Breast epithelium (tissue), 4 donors: Measurements from ENCODE around the gene EPS8L3. TPM values are rescaled to one million over a fixed set of nuclear protein-coding genes. Genes with fewer than 3 reads are reported as not detected.
"Not testable (repeated sequence)": the region's sequence is repeated elsewhere in the genome, so short reads cannot be mapped to it uniquely, and the experiment has no call there.

Experiments used
- DNase-seq, 2 donors: peaks; one replicate each; pipeline ENCODE4 v3.0.0-alpha.2; 2019; ENCODE audit warnings: low spot score in 2 of 2
- H3K27ac ChIP-seq, 2 donors: fragments of 200-600 bp; sonication (generic) in 1 of 2; one replicate each; pipeline ENCODE4 v1.5.1; 2016 to 2019; ENCODE audit warnings: mild to moderate bottlenecking in 1 of 2
- H3K27me3 ChIP-seq, 2 donors: fragments of 200-600 bp; sonication (generic) in 1 of 2; one replicate each; pipeline versions ENCODE4 v1.5.1 to v1.6.0; 2017 to 2019; ENCODE audit warnings: control low read depth in 1 of 2, mild to moderate bottlenecking in 1 of 2
- H3K36me3 ChIP-seq: fragments of 200-600 bp; one replicate; pipeline ENCODE4 v1.5.1; 2019
- H3K4me1 ChIP-seq, 2 donors: fragments of 200-600 bp; sonication (generic); one replicate each; pipeline ENCODE4 v1.5.1; 2016 to 2019; ENCODE audit warnings: control low read depth in 1 of 2
- H3K4me3 ChIP-seq, 3 donors: fragments of 200-600 bp; sonication (generic); 1 replicate in 2 of 3; 2 replicates in 1 of 3; pipeline ENCODE4 v1.5.1; 2016 to 2019; ENCODE audit warnings: mild to moderate bottlenecking in 3 of 3, moderate library complexity in 2 of 3
- H3K9me3 ChIP-seq, 2 donors: fragments of 200-600 bp; sonication (generic) in 1 of 2; one replicate each; pipeline ENCODE4 v1.5.1; 2016 to 2019; ENCODE audit warnings: control low read depth in 1 of 2
- POLR2A ChIP-seq: fragments of 450-650 bp; IDR thresholded peaks from one replicate; pipeline ENCODE4 v1.6.1; 2016; ENCODE audit warnings: antibody characterized with exemption, mild to moderate bottlenecking, moderate library complexity
- POLR2AphosphoS5 ChIP-seq, 3 donors: sonication (generic); formaldehyde crosslinking; IDR thresholded peaks; one replicate each; pipeline ENCODE4 v1.6.1; 2017; ENCODE audit warnings: antibody characterized with exemption in 3 of 3
- intact Hi-C: fragments of 100-400 bp; cut with DNase I; formaldehyde crosslinking; loops from one replicate; pipeline ENCODE4 v1.15.1; 2023; ENCODE audit warnings: low total_unique reads
- total RNA-seq, 3 donors: library from RNA; depleted of rRNA; stranded (reverse); fragments of >200 nt; gene quantifications; one replicate each; pipeline ENCODE4 v1.1.0, GENCODE V29; 2016
- TF ChIP-seq, protein P1 (sequence below), 3 donors: fragments of 450-650 bp; IDR thresholded peaks; one replicate each; pipeline ENCODE4 v1.5.1; 2016 to 2017; ENCODE audit warnings: antibody characterized with exemption in 3 of 3, mild to moderate bottlenecking in 3 of 3, moderate library complexity in 3 of 3

EPS8L3 gene
- total RNA-seq, 3 donors from 2014 or later = 3.6 TPM; not detected in 2

GRCh38 chr1:109751531-109752260 lies 12.0 kb downstream of the EPS8L3 start:
- H3K9me3 ChIP-seq = no peaks in the 10 kb centered on the region
- no peak overlapping the region for H3K4me3 ChIP-seq
- DNase-seq = no peak
- no peaks in the 10 kb centered on the region for H3K27me3 ChIP-seq
- TF ChIP-seq POLR2A = no peak
- TF ChIP-seq, protein P1, sequence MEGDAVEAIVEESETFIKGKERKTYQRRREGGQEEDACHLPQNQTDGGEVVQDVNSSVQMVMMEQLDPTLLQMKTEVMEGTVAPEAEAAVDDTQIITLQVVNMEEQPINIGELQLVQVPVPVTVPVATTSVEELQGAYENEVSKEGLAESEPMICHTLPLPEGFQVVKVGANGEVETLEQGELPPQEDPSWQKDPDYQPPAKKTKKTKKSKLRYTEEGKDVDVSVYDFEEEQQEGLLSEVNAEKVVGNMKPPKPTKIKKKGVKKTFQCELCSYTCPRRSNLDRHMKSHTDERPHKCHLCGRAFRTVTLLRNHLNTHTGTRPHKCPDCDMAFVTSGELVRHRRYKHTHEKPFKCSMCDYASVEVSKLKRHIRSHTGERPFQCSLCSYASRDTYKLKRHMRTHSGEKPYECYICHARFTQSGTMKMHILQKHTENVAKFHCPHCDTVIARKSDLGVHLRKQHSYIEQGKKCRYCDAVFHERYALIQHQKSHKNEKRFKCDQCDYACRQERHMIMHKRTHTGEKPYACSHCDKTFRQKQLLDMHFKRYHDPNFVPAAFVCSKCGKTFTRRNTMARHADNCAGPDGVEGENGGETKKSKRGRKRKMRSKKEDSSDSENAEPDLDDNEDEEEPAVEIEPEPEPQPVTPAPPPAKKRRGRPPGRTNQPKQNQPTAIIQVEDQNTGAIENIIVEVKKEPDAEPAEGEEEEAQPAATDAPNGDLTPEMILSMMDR (IDR thresholded peaks at IDR 0.05) = no peak
- TF ChIP-seq POLR2AphosphoS5 (IDR thresholded peaks at IDR 0.05) = no peak
- no peaks in the 10 kb centered on the region for H3K36me3 ChIP-seq
- no peak overlapping the region for H3K27ac ChIP-seq
- intact Hi-C loops = no loop called here
- no peaks in the 10 kb centered on the region for H3K4me1 ChIP-seq

GRCh38 chr1:109750920-109751319 lies 12.8 kb downstream of the EPS8L3 start:
- H3K27ac ChIP-seq = no peak overlapping the region
- DNase-seq = no peak
- H3K9me3 ChIP-seq = no peaks in the 10 kb centered on the region
- intact Hi-C loops = no loop called here
- TF ChIP-seq POLR2AphosphoS5 (IDR thresholded peaks at IDR 0.05) (no peak), POLR2A (no peak)
- TF ChIP-seq, protein P1 (IDR thresholded peaks at IDR 0.05) = no peak
- no peaks in the 10 kb centered on the region for H3K4me1 ChIP-seq
- H3K36me3 ChIP-seq = no peaks in the 10 kb centered on the region
- no peaks in the 10 kb centered on the region for H3K27me3 ChIP-seq
- no peak overlapping the region for H3K4me3 ChIP-seq

GRCh38 chr1:109750241-109750882 lies 13.4 kb downstream of the EPS8L3 start:
- no peak for DNase-seq
- intact Hi-C loops = no loop called here
- Histone ChIP-seq H3K27me3 (no peaks in the 10 kb centered on the region), H3K36me3 (no peaks in the 10 kb centered on the region), H3K27ac (no peak overlapping the region), H3K9me3 (no peaks in the 10 kb centered on the region), H3K4me1 (no peaks in the 10 kb centered on the region), H3K4me3 (no peak overlapping the region)
- TF ChIP-seq POLR2A (no peak), POLR2AphosphoS5 (IDR thresholded peaks at IDR 0.05) (no peak)
- TF ChIP-seq, protein P1 (IDR thresholded peaks at IDR 0.05) = no peak

DNA sequence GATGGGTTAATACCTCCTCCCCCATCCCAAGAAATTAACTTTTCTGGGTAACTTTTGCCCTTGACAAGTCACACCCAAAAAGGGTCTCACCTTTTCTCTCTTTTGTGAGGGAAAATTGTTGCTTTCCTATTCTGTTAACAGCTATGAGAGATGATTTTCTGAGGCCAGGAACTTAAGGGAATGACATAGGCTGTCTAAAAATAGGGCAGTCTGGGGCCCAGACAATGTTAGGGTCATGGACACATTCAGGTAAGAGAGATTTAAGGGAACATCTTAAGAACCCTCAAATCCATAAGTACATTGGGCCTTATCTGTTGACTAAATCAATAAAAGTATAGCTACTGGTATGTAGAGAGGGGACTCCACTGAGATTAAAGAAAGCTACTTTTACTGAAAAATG lies 14.5 kb downstream of the EPS8L3 start:
- H3K4me3 ChIP-seq = no peak overlapping the region
- H3K4me1 ChIP-seq = no peaks in the 10 kb centered on the region
- no peak for DNase-seq
- H3K27me3 ChIP-seq = no peaks in the 10 kb centered on the region
- H3K36me3 ChIP-seq = no peaks in the 10 kb centered on the region
- intact Hi-C loops = no loop called here
- H3K9me3 ChIP-seq = no peaks in the 10 kb centered on the region
- no peak overlapping the region for H3K27ac ChIP-seq
- TF ChIP-seq, protein P1 (IDR thresholded peaks at IDR 0.05) = no peak
- TF ChIP-seq POLR2AphosphoS5 (IDR thresholded peaks at IDR 0.05) (no peak), POLR2A (no peak)

DNA sequence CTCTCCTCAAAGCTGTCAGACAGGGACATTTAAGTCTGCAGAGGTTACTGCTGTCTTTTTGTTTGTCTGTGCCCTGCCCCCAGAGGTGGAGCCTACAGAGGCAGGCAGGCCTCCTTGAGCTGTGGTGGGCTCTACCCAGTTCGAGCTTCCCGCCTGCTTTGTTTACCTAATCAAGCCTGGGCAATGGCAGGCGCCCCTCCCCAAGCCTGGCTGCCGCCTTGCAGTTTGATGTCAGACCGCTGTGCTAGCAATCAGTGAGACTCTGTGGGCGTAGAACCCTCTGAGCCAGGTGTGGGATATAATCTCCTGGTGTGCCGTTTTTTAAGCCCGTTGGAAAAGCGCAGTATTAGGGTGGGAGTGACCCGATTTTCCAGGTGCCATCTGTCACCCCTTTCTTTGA lies 15.4 kb downstream of the EPS8L3 start:
- H3K27me3 ChIP-seq, intact Hi-C loops, H3K9me3 ChIP-seq, H3K4me1 ChIP-seq, H3K36me3 ChIP-seq, H3K27ac ChIP-seq, DNase-seq, H3K4me3 ChIP-seq: not testable (repeated sequence)
